ENCODE data around the gene GDI1.
A peak's percentile ranks its signal among the peaks of the same experiment; 100 is the strongest.

GDI1 gene

GRCh38 chrX:154481195-154481594 is 44.2 kb downstream of the GDI1 start:
- no peak for DNase-seq (ENCODE audit: low read depth in 4 of 4, low spot score in 1 of 4)

- no peak for DNase-seq (ENCODE audit: low read depth in 4 of 4, low spot score in 1 of 4)
These were observed 45.1 kb downstream of the GDI1 start for GRCh38 chrX:154481911-154482601.

GRCh38 chrX:154482786-154483185 is 45.8 kb downstream of the GDI1 start:
- DNase-seq (ENCODE audit: low read depth in 4 of 4, low spot score in 1 of 4), result no peak

GRCh38 chrX:154483325-154483724 is 46.4 kb downstream of the GDI1 start:
- no peak for DNase-seq (ENCODE audit: low read depth in 4 of 4, low spot score in 1 of 4)

GRCh38 chrX:154484255-154485149 is 47.5 kb downstream of the GDI1 start:
- no peak for DNase-seq (ENCODE audit: low read depth in 4 of 4, low spot score in 1 of 4)

GRCh38 chrX:154485150-154486051 is 48.4 kb downstream of the GDI1 start:
- DNase-seq (ENCODE audit: low read depth in 4 of 4, low spot score in 1 of 4), result no peak

GRCh38 chrX:154486052-154486395 is 49.1 kb downstream of the GDI1 start:
- DNase-seq (ENCODE audit: low read depth in 4 of 4, low spot score in 1 of 4), result no peak

- peak in 1 of 4 experiments; percentile 51 for DNase-seq (ENCODE audit: low read depth in 4 of 4, low spot score in 1 of 4)
These were observed 49.6 kb downstream of the GDI1 start, which contains the start of gene UBL4A for GRCh38 chrX:154486396-154487207. UBL4A (minus strand) TSS chrX:154486615; CDS start chrX:154486584, 31 bp downstream.

- DNase-seq (ENCODE audit: low read depth in 4 of 4, low spot score in 1 of 4), result no peak
These were observed 50.8 kb downstream of the GDI1 start for GRCh38 chrX:154487518-154488290.

GRCh38 chrX:154488336-154489075 is 51.6 kb downstream of the GDI1 start:
- no peak for DNase-seq (ENCODE audit: low read depth in 4 of 4, low spot score in 1 of 4)

GRCh38 chrX:154489182-154489581 is 52.2 kb downstream of the GDI1 start:
- no peak for DNase-seq (ENCODE audit: low read depth in 4 of 4, low spot score in 1 of 4)

- DNase-seq (ENCODE audit: low read depth in 4 of 4, low spot score in 1 of 4), result no peak
These were observed 53.1 kb downstream of the GDI1 start for GRCh38 chrX:154490021-154490413.

- DNase-seq (ENCODE audit: low read depth in 4 of 4, low spot score in 1 of 4), result peak; percentile 61 to 83 (median 69)
These were observed 53.6 kb downstream of the GDI1 start, which contains the start of gene SLC10A3 for GRCh38 chrX:154490414-154491083. SLC10A3 (minus strand) TSS chrX:154490629; CDS start chrX:154488940, 1,689 bp downstream.

Measured in stimulated activated CD4-positive, alpha-beta T cell treated with anti-CD3 and anti-CD28 coated beads, Interleukin-1b, Interleukin-23, amount 100 ng/mL, for 24 hours (primary cell).